HG03139 (cell line): ENCODE measurements around the gene MTX1.
A peak's percentile ranks its signal among the peaks of the same experiment; 100 is the strongest.

Source experiments
- ATAC-seq: cut with Tn5 transposase; IDR thresholded peaks from one replicate; pipeline ENCODE4 v1.9.1; 2021; ENCODE audit not compliant: unreplicated experiment

The MTX1 gene

DNA sequence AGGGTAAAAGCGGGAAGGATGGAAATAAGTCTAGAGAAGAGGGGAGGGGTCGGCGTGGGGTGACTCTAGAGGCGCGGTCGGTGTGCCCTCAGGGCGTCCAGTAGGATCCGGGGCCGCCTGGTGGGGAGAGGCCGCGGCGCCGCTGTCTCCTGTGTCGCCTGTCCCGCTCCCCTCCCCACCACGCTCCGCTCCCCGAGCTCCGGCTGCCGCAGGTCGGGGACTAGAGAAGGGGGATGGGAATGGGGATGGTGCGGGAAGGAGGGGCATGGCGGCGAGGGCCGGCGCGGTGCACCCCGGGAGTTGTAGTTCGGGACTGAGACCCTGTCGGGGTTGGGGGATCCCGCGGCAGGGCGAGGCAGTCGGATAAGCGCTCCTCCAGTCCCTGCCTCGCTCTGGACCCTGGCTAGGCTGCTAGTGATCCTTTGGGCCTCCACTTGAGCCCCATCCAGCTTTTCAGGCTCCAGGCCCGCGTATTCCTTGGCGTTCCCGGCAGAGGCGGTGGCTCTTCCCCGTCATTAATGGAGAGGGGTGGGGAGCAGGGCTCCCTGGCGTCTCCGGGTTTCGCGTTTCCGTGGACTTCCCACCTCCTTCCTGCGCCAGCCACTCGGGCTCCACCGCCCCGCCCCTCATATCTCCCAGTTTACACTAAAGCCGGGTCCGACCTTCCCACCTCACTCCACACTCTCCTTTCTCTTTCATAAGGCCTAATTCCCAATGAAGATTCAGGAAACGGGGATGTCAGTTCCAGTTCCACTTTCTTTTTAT is 46.9 kb downstream of the MTX1 start, which contains the start of gene ENTREP3:
Gene ENTREP3, minus strand, starts transcription at position 241 of the 765 bp plus-strand sequence. CDS start 606 bp downstream, outside the sequence.
- no peak for ATAC-seq

DNA sequence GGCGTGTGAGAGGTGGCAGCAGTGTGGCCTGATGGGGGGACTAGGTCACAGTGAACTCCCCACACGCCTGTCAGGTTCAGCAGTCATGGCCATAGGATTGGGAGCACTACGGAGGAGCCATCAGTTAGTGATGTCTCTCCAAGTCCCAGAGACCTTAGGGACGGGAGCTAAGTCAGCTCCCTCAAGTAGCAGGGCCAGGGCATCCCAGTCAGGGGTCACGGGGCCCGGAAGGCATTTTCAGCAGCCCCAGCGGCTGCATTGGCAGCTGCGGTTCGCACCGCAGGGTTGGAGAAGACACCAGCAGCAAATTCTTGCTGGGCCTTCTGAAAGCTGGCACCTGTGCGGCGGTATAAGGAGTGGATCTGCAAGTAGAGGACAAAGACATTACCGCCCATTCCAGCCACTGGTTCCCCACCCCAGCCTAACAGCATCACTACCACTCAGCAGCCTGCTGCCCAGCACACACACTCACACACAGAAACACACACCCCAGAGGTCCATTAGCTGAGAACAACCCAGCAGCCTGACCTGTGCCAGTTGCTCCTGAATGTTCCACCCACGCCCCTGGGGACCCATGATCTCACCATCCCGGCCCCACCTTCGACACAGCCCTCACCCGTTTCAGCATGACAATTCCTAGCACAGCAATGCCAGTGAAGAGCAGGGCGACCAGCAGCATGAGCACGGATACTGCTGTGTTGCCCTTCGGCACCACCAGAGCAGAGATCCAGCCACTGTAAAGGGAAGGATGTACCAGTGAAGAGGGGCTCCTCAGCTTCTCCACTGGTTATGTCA is 47.8 kb downstream of the MTX1 start:
- no peak for ATAC-seq

DNA sequence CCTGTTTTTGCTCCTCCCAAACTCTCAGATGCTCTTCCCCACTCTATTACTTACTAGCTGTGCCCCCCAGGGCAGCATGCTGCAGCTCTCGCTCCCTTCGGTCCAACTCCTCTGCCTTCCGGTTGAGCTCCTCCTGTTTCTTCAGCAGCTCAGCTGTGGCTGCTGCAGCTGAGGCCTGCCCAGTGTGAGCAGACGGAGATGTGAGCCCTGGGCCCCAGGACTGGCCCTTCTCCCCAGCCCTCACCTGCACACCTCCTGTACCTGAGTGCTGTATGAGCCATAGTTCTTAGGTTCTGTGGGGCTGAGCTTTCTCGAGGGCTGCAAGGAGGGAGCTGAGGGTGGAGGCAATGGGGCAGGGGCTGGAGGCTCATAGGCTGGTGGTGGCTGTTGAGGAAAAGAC is 51.8 kb downstream of the MTX1 start:
- no peak for ATAC-seq

DNA sequence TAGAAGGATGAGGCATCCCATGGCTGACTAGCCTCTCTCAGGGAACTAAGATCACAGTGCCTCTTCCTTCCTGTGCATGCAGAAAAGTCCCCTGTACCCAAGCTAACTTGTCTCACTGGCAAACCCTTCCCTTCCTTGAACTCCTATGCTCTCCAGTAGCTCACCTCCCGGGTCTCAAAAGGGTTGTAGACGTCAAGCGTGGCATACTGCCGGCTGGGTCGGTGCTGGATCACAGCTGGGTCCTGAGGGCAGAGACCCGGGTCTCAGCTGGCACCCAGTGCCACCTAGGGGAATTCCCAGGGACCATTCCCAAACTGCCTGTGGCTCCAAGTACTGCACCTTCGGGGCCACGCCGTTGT is 53.0 kb downstream of the MTX1 start:
- no peak for ATAC-seq

DNA sequence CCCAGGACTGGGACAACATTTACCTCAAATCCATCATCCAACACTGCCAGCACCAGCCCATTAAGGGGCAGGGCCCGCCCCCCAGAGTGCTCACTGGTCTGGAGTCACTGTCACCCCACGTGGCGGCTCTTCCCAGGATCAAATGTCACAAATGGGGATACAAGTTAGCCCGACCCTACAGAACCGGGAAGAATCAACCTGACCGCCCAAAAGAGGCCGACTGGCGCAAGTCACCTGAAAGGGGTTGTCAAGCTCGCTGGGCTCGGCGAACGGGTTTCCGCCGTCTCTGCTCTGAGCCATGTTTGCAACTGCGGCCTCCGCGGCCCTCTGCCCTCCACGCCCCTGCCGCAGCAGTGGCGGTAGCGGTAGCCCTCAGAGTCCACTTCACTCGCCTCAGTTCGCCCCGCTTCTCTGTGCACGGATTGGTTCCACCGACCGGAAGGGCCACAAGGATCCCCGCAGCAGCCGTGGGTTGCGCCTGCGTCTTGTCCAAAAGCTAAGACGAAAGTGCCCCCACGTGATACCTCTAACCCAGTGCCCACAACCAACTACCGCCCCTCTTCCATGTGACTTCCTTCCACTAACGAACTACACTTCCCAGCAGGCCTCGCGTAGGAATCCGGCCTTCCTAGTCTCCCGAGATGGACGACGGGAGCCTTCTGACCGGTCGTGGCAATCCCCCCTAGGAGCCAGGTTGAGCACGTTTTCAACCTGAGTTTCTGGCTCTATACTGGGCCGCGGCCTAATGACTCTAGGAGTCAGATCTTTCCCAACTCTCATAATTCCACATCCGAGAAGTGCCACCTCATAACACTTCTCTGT is 53.6 kb downstream of the MTX1 start, which contains the start of gene SCAMP3:
Gene SCAMP3, minus strand, starts transcription at position 509 of the 822 bp plus-strand sequence. Its CDS starts 209 bp downstream, at position 300.
- ATAC-seq = peak; percentile 92

DNA sequence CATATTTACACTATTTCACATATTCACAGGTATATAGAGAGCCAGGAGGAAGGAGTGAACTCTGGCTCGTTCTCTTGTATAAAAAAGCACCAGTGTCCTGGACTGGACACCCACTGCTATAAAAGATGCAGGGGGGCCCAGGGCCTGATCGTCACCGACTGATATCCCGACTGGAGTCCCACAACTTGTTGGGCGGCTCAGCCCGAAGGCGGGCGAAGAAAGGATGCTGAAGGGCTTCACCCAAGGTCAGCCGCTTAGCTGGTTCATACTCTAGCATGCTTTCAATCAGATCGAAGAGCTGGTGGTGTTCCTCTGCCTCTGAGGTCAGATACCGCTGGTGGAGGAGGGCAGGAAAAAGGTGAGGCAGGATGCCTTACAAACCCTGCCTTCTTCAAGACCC is 54.6 kb downstream of the MTX1 start:
- ATAC-seq = no peak
